Upper lobe of right lung (tissue), 1 donor: ENCODE measurements around the gene SETD3. TPM values are rescaled to one million over a fixed set of nuclear protein-coding genes. Genes with fewer than 3 reads are reported as not detected.

Experiments
- ATAC-seq: fragments of 200-7000 bp; cut with Tn5 transposase; one replicate; pipeline ENCODE4 v1.9.1; 2020; ENCODE audit warnings: mild to moderate bottlenecking, moderate library complexity
- DNase-seq: peaks from one replicate; pipeline ENCODE4 v3.0.0-alpha.2; 2020
- H3K27ac ChIP-seq: fragments of 200-600 bp; one replicate; pipeline ENCODE4 v1.8.0; 2022
- H3K27me3 ChIP-seq: fragments of 200-600 bp; one replicate; pipeline ENCODE4 v1.8.0; 2022; ENCODE audit warnings: mild to moderate bottlenecking
- H3K36me3 ChIP-seq: fragments of 200-600 bp; one replicate; pipeline ENCODE4 v1.8.0; 2022
- H3K4me1 ChIP-seq: fragments of 200-600 bp; one replicate; pipeline ENCODE4 v1.8.0; 2022
- H3K4me3 ChIP-seq: fragments of 200-600 bp; one replicate; pipeline ENCODE4 v1.8.0; 2022; ENCODE audit warnings: mild to moderate bottlenecking
- H3K9me3 ChIP-seq: fragments of 200-600 bp; one replicate; pipeline ENCODE4 v1.8.0; 2022
- intact Hi-C: fragments of 100-400 bp; cut with DNase I; formaldehyde crosslinking; loops from one replicate; pipeline ENCODE4 v1.11.0; 2022
- total RNA-seq: library from RNA; stranded (reverse); fragmentation: NEBNext Ultra II Directional; extraction: Animal tissue kit (Norgen Biotek cat#: 25700); gene quantifications from one replicate; pipeline ENCODE4 v1.2.1, GENCODE V29; 2021
- TF ChIP-seq, protein P1 (sequence below): fragments of 200-600 bp; IDR thresholded peaks from one replicate; pipeline ENCODE4 v1.8.0; 2022; ENCODE audit warnings: antibody characterized with exemption
- donor health status: DM: no; HTN: yes; CAD: no; lungs with severe emphysema.

SETD3 gene
- total RNA-seq, 1 donor from 2014 or later: 90.3 TPM

DNA sequence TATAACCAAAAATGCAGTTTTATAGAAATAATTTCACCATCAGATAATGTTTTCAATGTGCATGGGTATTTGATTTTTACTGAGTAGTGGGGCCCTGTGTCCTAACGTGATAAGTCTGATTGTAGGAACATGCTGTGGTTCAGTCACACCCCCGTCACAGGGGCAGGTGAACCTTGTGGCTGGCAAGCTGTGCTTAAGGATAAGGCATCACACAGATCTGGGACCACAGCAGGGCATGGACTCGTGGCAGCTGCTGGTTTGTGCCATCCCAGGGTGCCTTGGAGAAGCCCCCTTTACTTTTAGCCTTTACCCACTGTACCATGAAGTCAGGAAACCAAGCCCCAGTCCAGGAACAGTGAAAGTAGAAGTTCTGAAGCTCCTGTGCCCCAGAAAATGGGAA, 17.2 kb upstream of the SETD3 start:
- TF ChIP-seq, protein P1, sequence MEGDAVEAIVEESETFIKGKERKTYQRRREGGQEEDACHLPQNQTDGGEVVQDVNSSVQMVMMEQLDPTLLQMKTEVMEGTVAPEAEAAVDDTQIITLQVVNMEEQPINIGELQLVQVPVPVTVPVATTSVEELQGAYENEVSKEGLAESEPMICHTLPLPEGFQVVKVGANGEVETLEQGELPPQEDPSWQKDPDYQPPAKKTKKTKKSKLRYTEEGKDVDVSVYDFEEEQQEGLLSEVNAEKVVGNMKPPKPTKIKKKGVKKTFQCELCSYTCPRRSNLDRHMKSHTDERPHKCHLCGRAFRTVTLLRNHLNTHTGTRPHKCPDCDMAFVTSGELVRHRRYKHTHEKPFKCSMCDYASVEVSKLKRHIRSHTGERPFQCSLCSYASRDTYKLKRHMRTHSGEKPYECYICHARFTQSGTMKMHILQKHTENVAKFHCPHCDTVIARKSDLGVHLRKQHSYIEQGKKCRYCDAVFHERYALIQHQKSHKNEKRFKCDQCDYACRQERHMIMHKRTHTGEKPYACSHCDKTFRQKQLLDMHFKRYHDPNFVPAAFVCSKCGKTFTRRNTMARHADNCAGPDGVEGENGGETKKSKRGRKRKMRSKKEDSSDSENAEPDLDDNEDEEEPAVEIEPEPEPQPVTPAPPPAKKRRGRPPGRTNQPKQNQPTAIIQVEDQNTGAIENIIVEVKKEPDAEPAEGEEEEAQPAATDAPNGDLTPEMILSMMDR: no peak
- Histone ChIP-seq H3K27ac (no peak overlapping the region), H3K27me3 (no peaks in the 10 kb centered on the region), H3K4me1 (no peaks in the 10 kb centered on the region), H3K9me3 (no peaks in the 10 kb centered on the region), H3K36me3 (peaks cover 93% of the 10 kb centered on the region), H3K4me3 (no peak overlapping the region)
- intact Hi-C loops: no loop called here
- ATAC-seq (no peak), DNase-seq (peak; percentile 40)

- Histone ChIP-seq H3K4me1 (no peaks in the 10 kb centered on the region), H3K27ac (no peak overlapping the region), H3K36me3 (peaks cover 92% of the 10 kb centered on the region), H3K9me3 (no peaks in the 10 kb centered on the region), H3K27me3 (no peaks in the 10 kb centered on the region), H3K4me3 (no peak overlapping the region)
- ATAC-seq (no peak), DNase-seq (no peak)
- intact Hi-C loops: no loop called here
- TF ChIP-seq, protein P1: no peak
These were observed 16.7 kb upstream of the SETD3 start for GRCh38 chr14:99497341-99497740.

DNA sequence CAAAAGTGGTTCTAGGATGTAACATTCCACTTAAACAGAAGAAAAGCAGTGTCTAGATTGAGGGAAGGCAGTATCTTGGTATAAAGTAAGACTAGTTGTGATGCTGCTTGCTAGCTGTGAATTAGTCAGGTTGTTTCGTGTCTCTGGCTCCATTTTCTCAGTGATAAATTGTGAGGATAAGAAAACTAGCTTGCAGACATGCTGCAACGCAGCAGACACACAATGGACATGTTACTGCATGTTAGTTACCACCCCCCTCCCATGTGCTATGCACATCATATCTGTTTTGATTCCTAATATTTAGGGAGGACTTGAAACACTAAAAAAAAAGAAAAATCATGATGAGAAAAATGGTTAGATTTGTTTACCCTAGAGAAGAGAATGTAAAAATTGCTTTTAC, 3.4 kb upstream of the SETD3 start:
- H3K36me3 ChIP-seq: no peaks in the 10 kb centered on the region
- no peak overlapping the region for H3K4me3 ChIP-seq
- H3K27me3 ChIP-seq: no peaks in the 10 kb centered on the region
- TF ChIP-seq, protein P1: no peak
- no peak overlapping the region for H3K27ac ChIP-seq
- H3K9me3 ChIP-seq: no peaks in the 10 kb centered on the region
- intact Hi-C loops: no loop called here
- no peak for DNase-seq
- ATAC-seq: no peak
- H3K4me1 ChIP-seq: peaks cover 22% of the 10 kb centered on the region

DNA sequence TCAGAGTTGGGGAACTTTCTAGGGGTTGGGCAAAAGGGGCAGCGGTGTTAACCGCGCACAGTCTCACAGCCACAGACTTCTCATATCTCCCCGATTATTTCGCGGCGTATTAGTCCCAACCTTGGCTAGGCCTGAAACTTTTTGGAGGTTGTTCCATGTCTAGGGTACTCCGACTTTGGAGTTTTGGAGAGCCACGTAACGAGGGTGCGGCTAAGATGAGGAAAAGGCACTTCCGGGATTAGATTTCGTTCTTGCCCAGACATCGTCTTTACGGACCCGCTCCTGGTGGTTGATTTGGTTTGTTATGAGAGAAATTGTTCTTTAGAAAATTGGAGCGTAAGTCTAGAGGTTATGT, 1.1 kb upstream of the SETD3 start:
- H3K36me3 ChIP-seq: no peaks in the 10 kb centered on the region
- no peak for ATAC-seq
- peak overlapping the region; percentile 94 for H3K27ac ChIP-seq
- intact Hi-C loops: no loop called here
- TF ChIP-seq, protein P1: no peak
- H3K4me3 ChIP-seq: peak overlapping the region; percentile 89
- no peaks in the 10 kb centered on the region for H3K9me3 ChIP-seq
- DNase-seq: no peak
- no peaks in the 10 kb centered on the region for H3K27me3 ChIP-seq
- peaks cover 36% of the 10 kb centered on the region for H3K4me1 ChIP-seq

DNA sequence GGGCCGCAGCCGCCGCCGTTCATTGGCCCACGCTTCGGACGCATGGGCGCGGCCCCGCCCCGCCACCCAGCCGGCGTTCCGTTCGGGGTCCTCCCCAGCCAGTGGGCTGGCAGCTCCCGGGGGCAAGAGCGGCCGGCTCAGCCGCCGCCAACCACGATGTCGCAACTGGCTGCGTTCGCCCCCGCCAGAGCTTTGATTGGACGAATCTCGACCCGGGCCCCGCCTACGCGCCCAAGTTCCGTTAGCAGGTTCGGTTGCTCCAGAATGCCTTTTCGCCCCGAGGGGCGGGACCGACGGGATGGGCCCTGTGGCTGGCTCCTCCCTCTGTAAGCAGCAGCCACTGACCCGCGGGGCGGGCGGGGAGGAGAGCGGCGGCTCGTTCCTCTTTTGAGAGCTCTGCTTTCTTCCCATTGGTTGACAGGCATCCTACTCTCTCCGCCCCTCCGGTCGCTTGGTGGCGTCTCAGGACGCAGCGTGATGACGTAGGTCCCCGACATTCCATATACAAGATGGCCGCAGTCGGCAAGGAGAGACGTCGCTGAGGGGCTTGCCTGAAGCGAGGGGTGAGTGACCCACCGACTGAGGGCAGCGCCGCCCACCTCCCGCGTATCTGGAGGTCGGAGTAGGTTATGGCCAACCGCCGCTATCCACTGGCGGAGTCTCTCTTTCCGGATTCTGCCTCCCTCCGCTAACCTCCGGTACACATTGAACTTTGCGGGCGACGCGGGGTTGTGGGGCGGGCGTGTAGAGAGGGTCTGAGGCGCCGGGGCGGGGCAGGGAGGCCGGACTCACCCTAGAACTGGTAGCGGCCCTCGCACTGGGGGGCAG, 472 bp upstream of the SETD3 start, which contains the start of gene CCNK:
TSS of gene CCNK (plus strand) at position 493 of the 828 bp plus-strand sequence. CDS start 11,269 bp downstream, outside the sequence.
- H3K9me3 ChIP-seq: no peaks in the 10 kb centered on the region
- DNase-seq: peak; percentile 100
- H3K4me1 ChIP-seq: peaks cover 37% of the 10 kb centered on the region
- no peaks in the 10 kb centered on the region for H3K36me3 ChIP-seq
- intact Hi-C loops: no loop called here
- peak; percentile 96 for ATAC-seq
- no peaks in the 10 kb centered on the region for H3K27me3 ChIP-seq
- TF ChIP-seq, protein P1: no peak
- H3K4me3 ChIP-seq: peak within 1 kb of the TSS; percentile 89
- peak within 1 kb of the TSS; percentile 94 for H3K27ac ChIP-seq
